DND-41 (cell line): Measurements from ENCODE around the gene GSN.

Source experiments
- ATAC-seq: fragments of 200-7000 bp; cut with Tn5 transposase; 3 replicates; pipeline ENCODE4 v1.9.1; 2021; ENCODE audit warnings: low read depth; ENCODE audit not compliant: insufficient read depth
- DNase-seq: peaks from one replicate; pipeline ENCODE4 v3.0.0-alpha.2; 2020
- H2AFZ ChIP-seq: 2 replicates; pipeline ENCODE4 v1.6.0; 2012; ENCODE audit warnings: low read depth, low read length
- H3K27ac ChIP-seq: 2 replicates; pipeline ENCODE4 v1.5.1; 2012; ENCODE audit warnings: low read length, inconsistent platforms
- H3K27me3 ChIP-seq: fragments of 200-600 bp; sonication (generic); 2 replicates; pipeline ENCODE4 v1.6.0; 2012; ENCODE audit warnings: low read length, mild to moderate bottlenecking, inconsistent platforms; ENCODE audit not compliant: insufficient read depth, poor library complexity
- H3K36me3 ChIP-seq: 2 replicates; pipeline ENCODE4 v1.5.1; 2012; ENCODE audit warnings: low read length, inconsistent platforms; ENCODE audit not compliant: insufficient read depth
- H3K4me1 ChIP-seq: 2 replicates; pipeline ENCODE4 v1.5.1; 2012; ENCODE audit warnings: mild to moderate bottlenecking, low read length; ENCODE audit not compliant: insufficient read depth
- H3K4me2 ChIP-seq: 2 replicates; pipeline ENCODE4 v1.6.0; 2012; ENCODE audit warnings: mild to moderate bottlenecking, moderate library complexity, low read length, inconsistent platforms; ENCODE audit not compliant: insufficient read depth
- H3K4me3 ChIP-seq, 2 experiments: fragments of 200-600 bp in 1 of 2; shearing (Covaris generic) in 1 of 2; 2 replicates each; pipeline ENCODE4 v1.5.1; 2012 to 2016; ENCODE audit warnings: inconsistent platforms in 2 of 2, low read length in 2 of 2, mild to moderate bottlenecking in 2 of 2, low read depth in 1 of 2, moderate library complexity in 1 of 2
- H3K79me2 ChIP-seq: 2 replicates; pipeline ENCODE4 v1.6.0; 2012; ENCODE audit warnings: low read length, inconsistent platforms; ENCODE audit not compliant: insufficient read depth
- H3K9ac ChIP-seq: 2 replicates; pipeline ENCODE4 v1.6.0; 2012; ENCODE audit warnings: low read depth, mild to moderate bottlenecking, inconsistent platforms, low read length, moderate library complexity
- H3K9me3 ChIP-seq: 2 replicates; pipeline ENCODE4 v1.5.1; 2012; ENCODE audit warnings: low read length, moderate library complexity, mild to moderate bottlenecking, inconsistent platforms; ENCODE audit not compliant: insufficient read depth, severe bottlenecking
- H4K20me1 ChIP-seq: 2 replicates; pipeline ENCODE4 v1.6.0; 2012; ENCODE audit warnings: low read length; ENCODE audit not compliant: insufficient read depth
- EZH2 ChIP-seq: IDR thresholded peaks from 3 replicates; pipeline ENCODE4 v1.6.1; 2012; ENCODE audit warnings: borderline replicate concordance, low read depth, mild to moderate bottlenecking, moderate library complexity, low read length, inconsistent platforms; ENCODE audit not compliant: severe bottlenecking
- TF ChIP-seq, protein P1 (sequence below): IDR thresholded peaks from 2 replicates; pipeline ENCODE4 v1.5.1; 2012; ENCODE audit warnings: borderline replicate concordance, low read length, moderate library complexity, mild to moderate bottlenecking; ENCODE audit not compliant: poor library complexity, severe bottlenecking; ENCODE audit errors: extremely low read depth

The GSN gene

DNA sequence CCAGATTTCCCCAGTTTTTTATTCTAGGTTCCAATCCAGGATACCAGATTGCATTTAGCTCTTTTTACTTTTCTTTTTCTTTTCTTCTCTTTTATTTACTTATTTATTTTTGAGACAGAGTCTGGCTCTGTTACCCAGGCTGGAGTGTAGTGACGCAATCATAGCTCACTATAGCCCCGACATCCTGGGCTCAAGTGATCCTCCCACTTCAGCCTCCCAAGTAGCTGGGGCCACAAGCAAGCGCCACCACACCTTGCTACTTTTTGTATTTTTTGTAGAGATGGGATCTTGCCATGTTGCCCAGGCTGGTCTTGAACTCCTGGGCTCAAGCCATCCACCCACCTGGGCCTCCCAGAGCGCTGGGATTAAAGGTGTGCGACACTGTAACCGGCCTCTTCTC lies 48.4 kb downstream of the GSN start:
- TF ChIP-seq EZH2 = no peak
- TF ChIP-seq, protein P1, sequence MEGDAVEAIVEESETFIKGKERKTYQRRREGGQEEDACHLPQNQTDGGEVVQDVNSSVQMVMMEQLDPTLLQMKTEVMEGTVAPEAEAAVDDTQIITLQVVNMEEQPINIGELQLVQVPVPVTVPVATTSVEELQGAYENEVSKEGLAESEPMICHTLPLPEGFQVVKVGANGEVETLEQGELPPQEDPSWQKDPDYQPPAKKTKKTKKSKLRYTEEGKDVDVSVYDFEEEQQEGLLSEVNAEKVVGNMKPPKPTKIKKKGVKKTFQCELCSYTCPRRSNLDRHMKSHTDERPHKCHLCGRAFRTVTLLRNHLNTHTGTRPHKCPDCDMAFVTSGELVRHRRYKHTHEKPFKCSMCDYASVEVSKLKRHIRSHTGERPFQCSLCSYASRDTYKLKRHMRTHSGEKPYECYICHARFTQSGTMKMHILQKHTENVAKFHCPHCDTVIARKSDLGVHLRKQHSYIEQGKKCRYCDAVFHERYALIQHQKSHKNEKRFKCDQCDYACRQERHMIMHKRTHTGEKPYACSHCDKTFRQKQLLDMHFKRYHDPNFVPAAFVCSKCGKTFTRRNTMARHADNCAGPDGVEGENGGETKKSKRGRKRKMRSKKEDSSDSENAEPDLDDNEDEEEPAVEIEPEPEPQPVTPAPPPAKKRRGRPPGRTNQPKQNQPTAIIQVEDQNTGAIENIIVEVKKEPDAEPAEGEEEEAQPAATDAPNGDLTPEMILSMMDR = no peak
- H3K36me3 ChIP-seq = no peaks in the 10 kb centered on the region
- H3K79me2 ChIP-seq = no peaks in the 10 kb centered on the region
- H3K4me3 ChIP-seq = no peak overlapping the region
- H3K9me3 ChIP-seq = no peaks in the 10 kb centered on the region
- no peak overlapping the region for H3K4me2 ChIP-seq
- H2AFZ ChIP-seq = no peak overlapping the region
- no peaks in the 10 kb centered on the region for H4K20me1 ChIP-seq
- peaks cover 3% of the 10 kb centered on the region; the same call in 1 of the 2 replicates for H3K4me1 ChIP-seq
- H3K27me3 ChIP-seq = no peaks in the 10 kb centered on the region
- no peak overlapping the region for H3K27ac ChIP-seq
- no peak for DNase-seq
- no peak overlapping the region for H3K9ac ChIP-seq
- ATAC-seq = no peak

DNA sequence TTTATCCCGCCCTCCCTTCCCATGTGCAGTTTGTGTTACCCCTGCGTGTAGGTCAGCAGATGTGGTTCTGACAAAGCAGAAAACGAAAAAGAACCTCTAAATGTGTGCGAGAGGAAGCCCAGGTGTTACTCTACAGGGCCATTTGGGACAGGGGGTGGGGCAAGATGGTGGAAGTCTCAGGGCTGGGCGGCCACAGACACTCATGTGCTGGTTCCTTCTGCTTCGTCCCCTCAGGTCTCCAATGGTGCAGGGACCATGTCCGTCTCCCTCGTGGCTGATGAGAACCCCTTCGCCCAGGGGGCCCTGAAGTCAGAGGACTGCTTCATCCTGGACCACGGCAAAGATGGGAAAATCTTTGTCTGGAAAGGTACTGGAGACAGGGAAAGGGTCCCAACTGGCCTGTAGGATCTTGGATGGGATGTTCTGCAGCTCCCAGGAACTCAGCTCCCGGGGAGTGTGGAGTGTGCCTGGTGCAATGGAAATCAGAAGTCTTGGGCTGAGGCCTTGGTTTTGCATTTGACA lies 49.0 kb downstream of the GSN start:
- H3K4me1 ChIP-seq = peaks cover 3% of the 10 kb centered on the region; the same call in 1 of the 2 replicates
- H3K27ac ChIP-seq = no peak overlapping the region
- TF ChIP-seq, protein P1 = no peak
- TF ChIP-seq EZH2 = no peak
- H3K9ac ChIP-seq = no peak overlapping the region
- no peaks in the 10 kb centered on the region for H3K79me2 ChIP-seq
- no peaks in the 10 kb centered on the region for H3K36me3 ChIP-seq
- no peak overlapping the region for H2AFZ ChIP-seq
- ATAC-seq (no peak), DNase-seq (no peak)
- H4K20me1 ChIP-seq = no peaks in the 10 kb centered on the region
- no peak overlapping the region for H3K4me2 ChIP-seq
- no peak overlapping the region for H3K4me3 ChIP-seq
- H3K9me3 ChIP-seq = no peaks in the 10 kb centered on the region
- no peaks in the 10 kb centered on the region for H3K27me3 ChIP-seq

DNA sequence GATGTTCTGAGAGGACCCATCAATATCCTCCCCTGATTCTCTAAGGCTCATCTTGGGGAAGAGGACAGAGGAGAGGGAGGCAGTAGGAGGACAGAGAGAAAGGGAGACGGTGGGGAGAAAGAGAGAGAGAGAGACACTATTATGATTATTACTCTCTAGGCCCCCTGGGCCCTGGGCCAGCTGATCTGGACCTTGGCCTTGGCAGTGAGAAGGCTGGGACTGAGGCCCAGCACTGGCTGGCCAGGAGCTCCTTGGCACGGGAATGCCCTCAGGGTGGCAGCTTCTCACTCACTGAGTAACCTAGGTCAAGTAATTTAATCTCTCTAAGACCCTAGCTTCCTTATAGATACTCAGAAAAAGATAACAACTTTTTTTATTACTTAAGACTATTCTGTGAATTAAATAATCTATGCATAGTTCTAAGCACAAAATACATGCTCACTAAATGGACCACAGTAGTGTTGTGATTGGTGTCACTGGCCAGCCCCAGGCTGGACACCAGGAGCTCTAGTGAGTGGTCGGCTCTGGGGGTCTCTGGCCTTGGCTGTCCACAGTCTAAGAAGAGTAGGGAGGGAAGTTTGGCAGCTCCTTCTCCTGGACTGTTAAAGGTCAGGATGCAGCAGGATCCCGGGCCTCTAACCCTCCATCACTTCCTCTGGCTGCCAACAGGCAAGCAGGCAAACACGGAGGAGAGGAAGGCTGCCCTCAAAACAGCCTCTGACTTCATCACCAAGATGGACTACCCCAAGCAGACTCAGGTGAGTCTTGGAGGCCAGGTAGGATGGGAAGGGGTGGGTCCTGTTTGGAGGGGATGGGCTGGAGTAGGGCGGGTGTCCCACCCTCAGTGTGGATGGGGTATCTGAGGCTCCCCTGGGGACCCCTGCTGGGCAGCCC lies 50.0 kb downstream of the GSN start:
- no peaks in the 10 kb centered on the region for H3K27me3 ChIP-seq
- no peaks in the 10 kb centered on the region for H3K36me3 ChIP-seq
- H3K4me2 ChIP-seq = no peak overlapping the region
- H3K4me3 ChIP-seq = no peak overlapping the region
- DNase-seq = no peak
- H3K4me1 ChIP-seq = peaks cover 3% of the 10 kb centered on the region; the same call in 1 of the 2 replicates
- H4K20me1 ChIP-seq = no peaks in the 10 kb centered on the region
- H3K9me3 ChIP-seq = no peaks in the 10 kb centered on the region
- H3K9ac ChIP-seq = no peak overlapping the region
- no peak overlapping the region for H2AFZ ChIP-seq
- no peak for ATAC-seq
- no peak overlapping the region for H3K27ac ChIP-seq
- TF ChIP-seq, protein P1 = no peak
- H3K79me2 ChIP-seq = no peaks in the 10 kb centered on the region
